Bronchial epithelial cell (primary cell): ENCODE data around the gene TMF1. TPM values are rescaled to one million over a fixed set of nuclear protein-coding genes. Genes with fewer than 3 reads are reported as not detected.

Experiments
- DNase-seq: peaks from one replicate; pipeline ENCODE4 v3.0.0-alpha.2; 2010; ENCODE audit warnings: low read depth
- FAIRE-seq: peaks from 2 replicates; lab custom pipeline; 2011; peaks lifted over from hg19 to GRCh38; lab: Jason Lieb, UNC
- H3K27me3 ChIP-seq: 2 replicates; pipeline ENCODE4 v1.5.1; 2011; ENCODE audit warnings: low read length; ENCODE audit not compliant: control insufficient read depth, insufficient read depth
- H3K36me3 ChIP-seq: 2 replicates; pipeline ENCODE4 v1.5.1; 2011; ENCODE audit warnings: low read length; ENCODE audit not compliant: control insufficient read depth, insufficient read depth
- H3K4me3 ChIP-seq: 2 replicates; pipeline ENCODE4 v1.5.1; 2011; ENCODE audit warnings: mild to moderate bottlenecking, low read depth, low read length, control low read depth
- total RNA-seq: library from RNA; depleted of rRNA; stranded (reverse); fragments of >200 nt; gene quantifications from 2 replicates; pipeline ENCODE4 v1.2.1, GENCODE V29; 2014
- TF ChIP-seq, protein P1 (sequence below): IDR thresholded peaks from 2 replicates; pipeline ENCODE4 v1.5.1; 2011; ENCODE audit warnings: mild to moderate bottlenecking, moderate library complexity, low read length, control low read depth, inconsistent platforms; ENCODE audit not compliant: insufficient read depth, severe bottlenecking

The TMF1 gene
- total RNA-seq, 1 donor from 2014 or later: 21.3 TPM

DNA sequence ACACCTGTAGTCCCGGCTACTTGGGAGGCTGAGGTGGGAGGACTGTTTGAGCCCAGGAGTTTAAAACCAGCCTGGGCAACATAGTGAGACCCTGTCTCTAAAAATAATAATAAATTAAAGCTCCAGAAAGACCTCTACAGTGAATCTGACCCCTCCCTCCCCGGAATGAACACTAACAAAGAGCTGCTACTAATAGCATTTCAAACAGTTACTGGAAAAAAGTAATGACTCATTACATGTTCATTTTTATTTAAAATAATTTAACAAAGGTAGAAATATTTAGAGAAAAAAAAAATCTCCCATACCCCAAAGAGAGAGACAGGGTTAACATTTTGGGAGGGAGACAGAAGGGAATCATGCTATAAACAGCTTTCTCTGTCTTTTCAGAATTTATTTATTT lies 30.2 kb upstream of the TMF1 start:
- DNase-seq: no peak
- TF ChIP-seq, protein P1, sequence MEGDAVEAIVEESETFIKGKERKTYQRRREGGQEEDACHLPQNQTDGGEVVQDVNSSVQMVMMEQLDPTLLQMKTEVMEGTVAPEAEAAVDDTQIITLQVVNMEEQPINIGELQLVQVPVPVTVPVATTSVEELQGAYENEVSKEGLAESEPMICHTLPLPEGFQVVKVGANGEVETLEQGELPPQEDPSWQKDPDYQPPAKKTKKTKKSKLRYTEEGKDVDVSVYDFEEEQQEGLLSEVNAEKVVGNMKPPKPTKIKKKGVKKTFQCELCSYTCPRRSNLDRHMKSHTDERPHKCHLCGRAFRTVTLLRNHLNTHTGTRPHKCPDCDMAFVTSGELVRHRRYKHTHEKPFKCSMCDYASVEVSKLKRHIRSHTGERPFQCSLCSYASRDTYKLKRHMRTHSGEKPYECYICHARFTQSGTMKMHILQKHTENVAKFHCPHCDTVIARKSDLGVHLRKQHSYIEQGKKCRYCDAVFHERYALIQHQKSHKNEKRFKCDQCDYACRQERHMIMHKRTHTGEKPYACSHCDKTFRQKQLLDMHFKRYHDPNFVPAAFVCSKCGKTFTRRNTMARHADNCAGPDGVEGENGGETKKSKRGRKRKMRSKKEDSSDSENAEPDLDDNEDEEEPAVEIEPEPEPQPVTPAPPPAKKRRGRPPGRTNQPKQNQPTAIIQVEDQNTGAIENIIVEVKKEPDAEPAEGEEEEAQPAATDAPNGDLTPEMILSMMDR: no peak
- no peak for FAIRE-seq
- no peak overlapping the region for H3K4me3 ChIP-seq
- H3K27me3 ChIP-seq: no peaks in the 10 kb centered on the region
- H3K36me3 ChIP-seq: no peaks in the 10 kb centered on the region

DNA sequence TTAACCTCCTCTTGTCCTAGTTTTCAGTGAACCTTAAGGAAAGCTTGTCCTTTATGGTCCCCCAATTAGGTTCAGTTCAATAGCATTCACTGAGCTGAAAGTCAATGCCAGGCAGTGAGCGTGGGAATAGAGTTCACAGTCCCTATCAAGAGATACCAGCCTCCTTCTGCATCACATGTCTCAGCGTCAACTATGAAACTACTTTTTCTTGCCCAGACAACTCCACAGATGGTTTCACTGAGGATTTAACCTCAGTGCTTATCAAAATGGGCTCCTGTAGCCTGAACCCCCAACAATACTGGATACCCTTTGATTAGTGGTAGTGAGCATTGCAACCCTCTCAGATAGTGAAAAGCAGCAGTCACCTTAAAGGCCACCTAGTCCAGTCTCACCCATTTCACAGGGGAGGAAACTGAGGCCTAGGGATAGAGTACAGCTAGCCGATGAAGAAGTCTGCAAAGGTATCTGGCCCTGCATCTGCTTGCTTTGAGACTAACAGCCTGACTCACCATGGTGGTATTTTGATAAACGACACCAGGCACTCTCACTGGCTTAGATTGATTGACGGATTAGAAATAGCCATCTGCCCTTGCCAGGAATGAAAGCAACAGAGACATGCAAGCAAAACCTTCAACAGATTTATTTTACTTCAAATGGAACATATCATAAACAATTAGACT lies 29.6 kb upstream of the TMF1 start:
- FAIRE-seq: no peak

DNA sequence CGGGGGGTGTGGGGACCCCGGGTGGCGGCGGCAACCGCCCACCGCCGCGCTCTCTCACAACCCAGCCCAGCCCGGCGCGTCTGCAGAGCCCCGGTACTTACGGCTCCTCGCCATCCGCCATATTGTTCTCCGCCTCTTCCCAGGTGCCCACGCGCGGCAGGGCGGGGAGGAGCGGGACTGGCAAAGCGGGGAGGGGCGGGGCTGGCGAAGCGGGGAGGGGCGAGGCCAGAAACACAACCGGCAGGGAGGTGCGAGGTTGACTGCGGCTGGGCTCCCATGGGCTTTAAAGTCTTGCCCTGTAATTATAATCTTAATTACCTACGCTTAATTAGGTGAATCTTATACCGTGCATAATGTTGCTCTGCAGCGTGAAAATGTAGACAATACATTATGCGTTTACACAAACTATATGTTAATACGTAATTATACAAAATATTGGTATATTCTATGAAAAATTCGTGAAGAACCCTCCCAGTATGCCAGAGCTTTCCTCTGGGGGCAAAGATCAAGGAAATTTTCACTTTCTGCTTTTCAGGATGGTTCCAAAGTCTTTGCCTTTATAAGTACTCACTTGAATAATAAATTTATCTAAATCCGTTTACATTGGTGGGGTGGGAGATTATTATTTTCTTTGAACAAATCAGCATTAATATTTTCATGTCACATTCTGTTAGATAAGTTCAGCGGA lies 28.2 kb upstream of the TMF1 start, which contains the start of gene UBA3:
Gene UBA3, minus strand, starts transcription at position 133 of the 688 bp plus-strand sequence. Its CDS starts 12 bp downstream, at position 121.
- FAIRE-seq (no peak), DNase-seq (peak; percentile 71)
- TF ChIP-seq, protein P1: no peak
- no peaks in the 10 kb centered on the region for H3K27me3 ChIP-seq
- peak within 1 kb of the TSS; percentile 65 for H3K4me3 ChIP-seq
- no peaks in the 10 kb centered on the region for H3K36me3 ChIP-seq

More for the DNA sequence above, 29.6 kb upstream of the TMF1 start:
- Histone ChIP-seq H3K4me3 (no peak overlapping the region), H3K27me3 (no peaks in the 10 kb centered on the region), H3K36me3 (no peaks in the 10 kb centered on the region)
- TF ChIP-seq, protein P1: no peak
- peak; percentile 68 for DNase-seq

DNA sequence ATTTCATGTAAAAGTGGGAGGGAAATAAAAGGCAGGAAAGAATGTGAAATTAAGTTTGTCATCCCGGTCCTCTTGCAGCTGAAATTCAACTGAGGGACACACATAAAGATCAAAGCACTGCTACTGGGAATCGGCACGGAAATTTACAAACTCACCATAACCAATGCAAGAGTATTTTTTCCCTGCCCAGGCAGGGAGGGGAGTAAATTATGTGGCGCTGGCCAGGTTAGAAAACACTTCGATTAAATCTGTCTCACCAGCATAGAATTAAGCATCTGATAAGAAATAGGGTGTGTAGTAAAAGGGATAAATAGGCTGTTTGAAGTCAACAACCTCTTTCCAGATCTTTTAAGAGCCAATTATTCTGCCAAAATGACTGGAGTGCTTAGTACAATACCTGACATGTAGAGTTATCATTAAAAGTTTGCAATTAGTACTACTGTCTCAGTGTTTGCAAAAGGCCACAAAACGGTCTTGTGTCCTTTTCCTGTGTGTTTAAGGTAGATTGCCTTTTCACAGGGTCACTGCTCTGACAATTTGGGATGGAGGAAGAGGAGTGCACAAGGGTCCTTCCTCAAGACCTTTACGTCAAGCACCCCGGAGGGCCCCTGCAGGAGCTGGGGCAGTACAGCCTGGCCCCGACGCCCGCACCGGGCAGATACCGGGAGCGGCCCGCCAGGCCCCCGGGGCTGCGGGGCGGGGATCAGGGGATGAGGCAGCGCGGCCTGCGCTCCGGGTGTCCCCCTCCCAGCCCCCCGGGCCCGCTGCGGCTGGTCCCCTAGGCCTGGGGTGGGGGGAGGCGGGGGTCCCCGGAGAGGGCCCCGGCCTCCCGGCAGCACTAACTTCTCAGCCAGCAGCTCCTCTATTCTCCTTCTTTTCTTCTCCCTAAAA lies 27.4 kb upstream of the TMF1 start:
- Histone ChIP-seq H3K27me3 (no peaks in the 10 kb centered on the region), H3K4me3 (peak overlapping the region; percentile 65), H3K36me3 (peaks cover 1% of the 10 kb centered on the region)
- DNase-seq: no peak
- TF ChIP-seq, protein P1: no peak
- no peak for FAIRE-seq

DNA sequence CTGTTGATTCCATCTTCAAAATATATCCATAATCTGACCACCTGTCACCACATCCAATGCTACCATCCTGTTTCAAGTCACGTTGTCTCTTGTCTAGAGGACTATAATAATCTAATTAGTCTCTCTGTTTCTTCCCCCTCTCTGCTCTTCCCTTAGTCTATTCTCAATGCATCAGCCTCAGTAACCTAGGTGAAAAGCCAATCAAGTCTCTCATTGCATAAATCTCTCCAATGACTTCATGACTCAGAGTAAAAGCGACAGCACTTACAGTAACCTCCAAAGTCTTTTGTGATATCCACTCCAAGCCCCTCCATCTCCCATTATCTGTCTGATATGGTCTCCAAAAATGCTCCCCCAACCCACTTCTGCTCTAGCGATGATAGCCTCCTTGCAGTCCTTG lies 20.8 kb upstream of the TMF1 start:
- H3K27me3 ChIP-seq: no peaks in the 10 kb centered on the region
- DNase-seq (no peak), FAIRE-seq (no peak)
- H3K36me3 ChIP-seq: peaks cover 1% of the 10 kb centered on the region
- H3K4me3 ChIP-seq: no peak overlapping the region
- TF ChIP-seq, protein P1: no peak
